Measurements from ENCODE around the gene PPFIA2.

- TF ChIP-seq EZH2 (IDR thresholded peaks at IDR 0.05) = no peak
- no peak for TF ChIP-seq POLR2AphosphoS5 (IDR thresholded peaks at IDR 0.05; ENCODE audit: borderline replicate concordance, low read depth, low read length)
- TF ChIP-seq FOXP2 (optimal IDR thresholded peaks at IDR 0.05; ENCODE audit: control extremely low read depth, extremely low read length, insufficient read depth) = no peak
Observed at GRCh38 chr12:81329085-81329484, 430.1 kb downstream of the PPFIA2 start.
